GM15510 (cell line): Measurements from ENCODE around the gene TBK1.

Source experiments
- POLR2A ChIP-seq: IDR thresholded peaks from 3 replicates; pipeline ENCODE4 v1.6.1; 2011; ENCODE audit warnings: borderline replicate concordance; ENCODE audit not compliant: insufficient read length; ENCODE audit errors: extremely low read depth

TBK1 gene

GRCh38 chr12:64551676-64552075 is 99.8 kb downstream of the TBK1 start:
- no peak for TF ChIP-seq POLR2A
